HAP-1 (cell line): ENCODE measurements around the gene ANKLE1.

ENCODE experiments used
- DNase-seq, 2 experiments: peaks; one replicate each; pipeline ENCODE4 v3.0.0-alpha.2; 2016 to 2020; ENCODE audit warnings: low spot score in 2 of 2
- H3K27me3 ChIP-seq: fragments of 250-450 bp; sonication (Bioruptor Pico); 2 replicates; pipeline ENCODE4 v1.5.1; 2020; ENCODE audit warnings: low read depth, mild to moderate bottlenecking, moderate library complexity
- H3K36me3 ChIP-seq: fragments of 250-450 bp; sonication (Bioruptor Pico); replicated peaks from 2 replicates; pipeline ENCODE4 v1.5.1; 2020; ENCODE audit warnings: mild to moderate bottlenecking
- H3K4me1 ChIP-seq: fragments of 250-450 bp; sonication (Bioruptor Pico); 2 replicates; pipeline ENCODE4 v1.5.1; 2020; ENCODE audit warnings: mild to moderate bottlenecking
- H3K4me3 ChIP-seq: fragments of 250-450 bp; sonication (Bioruptor Pico); 2 replicates; pipeline ENCODE4 v1.5.1; 2020; ENCODE audit warnings: mild to moderate bottlenecking, moderate library complexity
- H3K9me3 ChIP-seq: fragments of 250-450 bp; sonication (Bioruptor Pico); 2 replicates; pipeline ENCODE4 v1.5.1; 2020; ENCODE audit warnings: mild to moderate bottlenecking, moderate library complexity
- in situ Hi-C: fragments of 300-500 bp; cut with MboI; formaldehyde crosslinking; loops from 3 replicates; pipeline ENCODE4 v1.14.3; 2020; ENCODE audit warnings: low sequenced_read_pairs, inconsistent platforms, mixed read lengths

ANKLE1 gene

GRCh38 chr19:17335575-17335974 lies 53.9 kb downstream of the ANKLE1 start:
- Histone ChIP-seq H3K4me3 (peak overlapping the region; percentile 65), H3K36me3 (peaks cover 10% of the 10 kb centered on the region), H3K9me3 (no peaks in the 10 kb centered on the region), H3K4me1 (peaks cover 16% of the 10 kb centered on the region), H3K27me3 (no peaks in the 10 kb centered on the region)
- DNase-seq = no peak
- in situ Hi-C loops = no loop called here
